Neural cell (in vitro differentiated cells): ENCODE data around the gene DYDC2. TPM values are rescaled to one million over a fixed set of nuclear protein-coding genes. Genes with fewer than 3 reads are reported as not detected.
A peak's percentile ranks its signal among the peaks of the same experiment; 100 is the strongest.

Experiments used
- H2AFZ ChIP-seq: fragments of 200-600, 300-800 bp; sonication (generic), shearing (Covaris generic); 2 replicates; pipeline ENCODE4 v1.6.0; 2014; ENCODE audit warnings: low read depth, mild to moderate bottlenecking, antibody characterized with exemption, low read length, moderate library complexity
- H3F3A ChIP-seq: fragments of 200-600 bp; shearing (Covaris generic); 2 replicates; pipeline ENCODE4 v1.6.1; 2016; ENCODE audit warnings: mild to moderate bottlenecking, moderate library complexity, mixed read lengths, antibody characterized with exemption, low read length; ENCODE audit not compliant: insufficient read depth, poor library complexity, severe bottlenecking
- H3K27ac ChIP-seq: fragments of 200-600, 300-800 bp; sonication (generic), shearing (Covaris generic); 2 replicates; pipeline ENCODE4 v1.5.1; 2014; ENCODE audit warnings: mild to moderate bottlenecking, low read length, moderate library complexity
- H3K27me3 ChIP-seq: fragments of 300-800, 200-600 bp; sonication (generic), shearing (Covaris generic); 2 replicates; pipeline ENCODE4 v1.6.0; 2014; ENCODE audit warnings: mild to moderate bottlenecking, low read depth, low read length, moderate library complexity; ENCODE audit not compliant: insufficient read depth
- H3K36me3 ChIP-seq: fragments of 300-800, 200-600 bp; sonication (generic), shearing (Covaris generic); 2 replicates; pipeline ENCODE4 v1.5.1; 2014; ENCODE audit warnings: mild to moderate bottlenecking, antibody characterized with exemption, low read length, moderate library complexity; ENCODE audit not compliant: insufficient read depth
- H3K4me2 ChIP-seq: fragments of 300-800, 200-600 bp; sonication (generic), shearing (Covaris generic); 2 replicates; pipeline ENCODE4 v1.6.0; 2014; ENCODE audit warnings: mild to moderate bottlenecking, low read length
- H3K4me3 ChIP-seq: fragments of 300-800, 200-600 bp; sonication (generic), shearing (Covaris generic); 2 replicates; pipeline ENCODE4 v1.5.1; 2014; ENCODE audit warnings: mild to moderate bottlenecking, low read length, moderate library complexity
- H3K79me2 ChIP-seq: fragments of 200-600 bp; shearing (Covaris generic); replicated peaks from 2 replicates; pipeline ENCODE4 v1.6.0; 2014; ENCODE audit warnings: mild to moderate bottlenecking, low read length, moderate library complexity; ENCODE audit not compliant: insufficient read depth
- H3K9ac ChIP-seq: fragments of 300-800, 200-600 bp; sonication (generic), shearing (Covaris generic); 2 replicates; pipeline ENCODE4 v1.6.1; 2016; ENCODE audit warnings: mild to moderate bottlenecking, low read length, mixed read lengths
- H3K9me2 ChIP-seq: fragments of 200-600 bp; shearing (Covaris generic); 2 replicates; pipeline ENCODE4 v1.6.1; 2016; ENCODE audit warnings: mild to moderate bottlenecking, low read length, mixed read lengths; ENCODE audit not compliant: insufficient read depth
- H3K9me3 ChIP-seq: fragments of 200-600, 300-800 bp; sonication (generic), shearing (Covaris generic); 2 replicates; pipeline ENCODE4 v1.6.1; 2016; ENCODE audit warnings: mild to moderate bottlenecking, mixed run types, low read length, moderate library complexity, mixed read lengths
- H4K20me1 ChIP-seq: fragments of 200-600 bp; shearing (Covaris generic); 2 replicates; pipeline ENCODE4 v1.6.1; 2016; ENCODE audit warnings: mild to moderate bottlenecking, mixed run types; ENCODE audit not compliant: insufficient read depth
- CTCF ChIP-seq: fragments of 450-650 bp; IDR thresholded peaks from 2 replicates; pipeline ENCODE4 v1.5.1; 2014; ENCODE audit warnings: antibody characterized with exemption, mild to moderate bottlenecking, moderate library complexity; ENCODE audit not compliant: poor library complexity, severe bottlenecking
- EP300 ChIP-seq: fragments of 450-650 bp; conservative IDR thresholded peaks from 2 replicates; pipeline ENCODE4 v1.6.1; 2014; ENCODE audit warnings: antibody characterized with exemption, mild to moderate bottlenecking, moderate library complexity; ENCODE audit not compliant: poor library complexity, severe bottlenecking
- EZH2 ChIP-seq: fragments of 200-600, 300-800 bp; shearing (Covaris generic), sonication (generic); IDR thresholded peaks from 2 replicates; pipeline ENCODE4 v1.6.1; 2014; ENCODE audit warnings: antibody characterized with exemption, low read length, borderline replicate concordance, mild to moderate bottlenecking; ENCODE audit not compliant: insufficient read depth, poor library complexity, severe bottlenecking
- MXI1 ChIP-seq: fragments of 450-650 bp; conservative IDR thresholded peaks from 2 replicates; pipeline ENCODE4 v1.6.1; 2014; ENCODE audit warnings: antibody characterized with exemption, mild to moderate bottlenecking; ENCODE audit not compliant: poor library complexity, severe bottlenecking
- POLR2AphosphoS5 ChIP-seq: IDR thresholded peaks from 2 replicates; pipeline ENCODE4 v1.6.1; 2012
- RAD21 ChIP-seq: fragments of 450-650 bp; conservative IDR thresholded peaks from 2 replicates; pipeline ENCODE4 v1.6.1; 2014; ENCODE audit warnings: antibody characterized with exemption, mild to moderate bottlenecking, moderate library complexity
- REST ChIP-seq: IDR thresholded peaks from 2 replicates; pipeline ENCODE4 v1.6.1; 2012; ENCODE audit warnings: borderline replicate concordance
- SMC3 ChIP-seq: fragments of 450-650 bp; conservative IDR thresholded peaks from 2 replicates; pipeline ENCODE4 v1.6.1; 2014; ENCODE audit warnings: antibody characterized with exemption, mild to moderate bottlenecking, moderate library complexity; ENCODE audit not compliant: poor library complexity
- TAF1 ChIP-seq: IDR thresholded peaks from 2 replicates; pipeline ENCODE4 v1.6.1; 2012; ENCODE audit warnings: low read depth
- polyA plus RNA-seq: library from polyadenylated mRNA; depleted of rRNA; stranded (reverse); fragments of >200 nt; gene quantifications from 2 replicates; pipeline ENCODE4 v1.2.3, GENCODE V29; 2014

The DYDC2 gene
- polyA plus RNA-seq, 1 donor from 2014 or later = 2.4 TPM

GRCh38 chr10:80333983-80334382 lies 22.6 kb upstream of the DYDC2 start:
- H3K4me2 ChIP-seq = no peak overlapping the region
- no peaks in the 10 kb centered on the region for H3K9me2 ChIP-seq
- no peak overlapping the region for H3K27ac ChIP-seq
- H3K27me3 ChIP-seq = no peaks in the 10 kb centered on the region
- TF ChIP-seq EP300 (no peak), POLR2AphosphoS5 (no peak), EZH2 (no peak), CTCF (no peak), REST (no peak), MXI1 (no peak), SMC3 (no peak), TAF1 (no peak), RAD21 (no peak)
- H3K9ac ChIP-seq = no peak overlapping the region
- H3K4me3 ChIP-seq = no peak overlapping the region
- H2AFZ ChIP-seq = no peak overlapping the region
- H3K36me3 ChIP-seq = no peaks in the 10 kb centered on the region
- H3K79me2 ChIP-seq = no peaks in the 10 kb centered on the region
- H3F3A ChIP-seq = no peaks in the 10 kb centered on the region
- H3K9me3 ChIP-seq = no peaks in the 10 kb centered on the region
- H4K20me1 ChIP-seq = no peaks in the 10 kb centered on the region

GRCh38 chr10:80344276-80344675 lies 12.3 kb upstream of the DYDC2 start:
- Histone ChIP-seq H3K27me3 (no peaks in the 10 kb centered on the region), H3K4me3 (peak overlapping the region; percentile 46), H3K9me3 (no peaks in the 10 kb centered on the region), H3K36me3 (no peaks in the 10 kb centered on the region), H4K20me1 (no peaks in the 10 kb centered on the region), H3K4me2 (no peak overlapping the region), H3K27ac (peak overlapping the region; percentile 58), H2AFZ (no peak overlapping the region), H3K9me2 (no peaks in the 10 kb centered on the region), H3F3A (peaks cover 2% of the 10 kb centered on the region), H3K9ac (no peak overlapping the region), H3K79me2 (no peaks in the 10 kb centered on the region)
- no peak for TF ChIP-seq CTCF
- TF ChIP-seq REST = peak; percentile 19
- no peak for TF ChIP-seq POLR2AphosphoS5
